ENCODE measurements around the gene GNAT3.

The GNAT3 gene

DNA sequence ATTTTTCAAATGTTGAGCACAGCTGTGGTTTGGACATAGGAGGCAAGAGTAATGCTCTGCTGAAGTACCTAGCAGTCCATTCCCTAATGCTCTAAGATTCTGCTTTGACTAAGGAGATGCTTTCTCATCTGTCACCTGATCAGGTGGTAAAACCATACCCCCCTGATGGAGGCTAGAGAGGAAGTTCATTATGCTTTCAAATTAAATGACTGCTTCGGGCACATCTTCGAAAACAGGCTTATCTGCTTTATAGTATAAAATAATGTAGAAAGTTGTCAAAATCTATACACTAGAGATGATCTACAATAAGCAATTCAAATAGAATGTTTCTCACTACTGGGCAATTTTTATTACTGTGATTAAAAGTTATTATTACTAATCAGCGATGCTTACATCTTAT, at the start of gene GNAT3:
Gene GNAT3, minus strand, starts transcription at position 101 of the 400 bp plus-strand sequence. CDS start 138 bp downstream, outside the sequence.
- no peak for DNase-seq

DNA sequence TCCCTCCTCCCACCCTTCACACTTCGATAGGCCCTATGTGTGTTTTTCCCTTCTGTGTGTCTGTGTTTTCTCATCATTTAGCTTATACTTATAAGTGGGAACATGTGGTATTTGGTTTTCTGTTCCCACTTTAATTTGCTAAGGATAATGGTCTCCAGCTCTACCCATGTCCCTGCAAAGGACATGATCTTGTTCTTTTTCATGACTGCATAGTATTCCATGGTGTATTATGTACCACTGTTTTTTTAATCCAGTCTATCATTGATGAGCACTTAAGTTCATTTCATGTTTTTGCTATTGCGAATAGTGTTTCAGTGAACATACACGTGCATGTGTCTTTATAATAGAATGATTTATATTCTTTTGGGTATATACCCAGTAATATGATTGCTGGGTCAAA, 46.3 kb upstream of the GNAT3 start:
- no peak for DNase-seq

DNA sequence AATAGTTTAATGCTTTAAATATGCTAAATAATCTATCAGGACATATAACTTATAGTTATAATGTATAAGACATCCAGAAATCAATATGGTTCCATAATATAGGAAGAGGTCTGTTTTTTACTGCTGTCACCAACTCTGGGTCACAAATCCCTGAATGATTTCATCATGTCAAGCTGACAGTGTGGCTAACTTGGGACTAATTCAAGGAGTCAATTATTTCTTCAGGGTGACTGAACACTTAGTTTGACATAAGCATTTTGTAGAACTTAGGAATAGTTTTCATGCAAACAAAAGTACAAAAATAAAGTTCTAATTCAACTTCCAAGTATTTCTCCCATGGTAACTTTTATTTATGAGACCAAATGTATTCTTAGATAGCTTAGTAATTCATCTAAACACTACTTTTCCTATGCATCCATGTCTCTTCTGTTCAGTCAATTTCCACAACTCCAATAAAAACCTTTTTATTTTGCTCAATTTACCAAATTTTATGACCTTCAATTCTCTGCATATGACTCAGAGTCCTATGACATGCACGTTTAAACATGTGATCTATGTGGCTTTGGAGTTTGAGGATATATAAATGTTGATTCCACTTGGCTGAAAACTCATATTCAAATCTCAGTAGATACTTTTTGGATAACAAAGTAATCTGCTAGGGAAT, 40.3 kb upstream of the GNAT3 start:
- DNase-seq: no peak

DNA sequence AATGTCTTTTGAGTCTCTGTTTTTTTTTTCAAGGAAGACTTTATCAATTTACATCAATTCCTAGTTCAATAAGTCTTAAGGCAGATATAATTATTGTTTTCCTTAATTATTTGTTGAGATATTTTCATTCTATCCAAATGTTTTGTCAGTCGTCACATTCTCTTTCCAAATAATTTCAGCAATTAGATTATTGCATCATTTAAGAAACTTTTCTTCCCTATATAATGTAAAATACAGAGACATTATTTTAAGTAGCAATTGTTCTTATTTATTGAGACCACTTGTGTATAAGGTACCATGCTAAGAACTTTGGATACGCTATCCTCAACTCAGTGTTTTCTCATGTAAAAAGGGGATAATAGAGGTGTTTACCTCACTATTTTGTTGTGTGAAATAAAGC, 38.1 kb upstream of the GNAT3 start:
- no peak for DNase-seq

DNA sequence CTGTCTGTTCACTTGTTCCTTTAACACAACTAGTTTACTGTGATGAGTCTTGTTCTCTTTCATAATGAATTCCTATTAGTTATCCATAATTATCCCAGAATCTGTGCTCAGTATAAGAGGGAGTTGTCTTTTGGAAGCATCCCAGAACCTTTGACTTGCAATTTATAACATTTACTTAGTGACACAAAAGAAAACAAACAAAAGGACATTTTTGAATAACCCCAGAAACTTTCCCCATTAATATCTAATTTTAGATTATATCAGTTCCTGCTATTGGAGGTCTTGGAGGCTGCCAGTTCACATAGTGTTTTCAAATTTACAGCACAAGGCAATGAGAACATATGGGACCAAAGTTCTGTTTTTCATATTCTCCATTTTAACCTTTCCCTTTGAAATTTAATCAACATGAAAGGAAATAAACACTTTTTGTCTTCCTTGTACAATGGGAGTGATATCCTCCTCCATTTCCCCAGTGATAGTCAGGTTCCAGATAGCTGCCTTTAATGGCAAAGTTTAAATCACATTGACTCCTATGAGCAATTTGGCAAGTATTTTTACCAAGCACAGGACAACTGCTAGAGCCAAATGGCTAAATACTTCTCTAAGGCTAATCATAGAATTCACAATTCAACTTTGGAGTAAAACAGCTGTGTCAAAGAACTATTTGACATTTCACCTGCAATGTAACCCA, 37.1 kb upstream of the GNAT3 start:
- no peak for DNase-seq

DNA sequence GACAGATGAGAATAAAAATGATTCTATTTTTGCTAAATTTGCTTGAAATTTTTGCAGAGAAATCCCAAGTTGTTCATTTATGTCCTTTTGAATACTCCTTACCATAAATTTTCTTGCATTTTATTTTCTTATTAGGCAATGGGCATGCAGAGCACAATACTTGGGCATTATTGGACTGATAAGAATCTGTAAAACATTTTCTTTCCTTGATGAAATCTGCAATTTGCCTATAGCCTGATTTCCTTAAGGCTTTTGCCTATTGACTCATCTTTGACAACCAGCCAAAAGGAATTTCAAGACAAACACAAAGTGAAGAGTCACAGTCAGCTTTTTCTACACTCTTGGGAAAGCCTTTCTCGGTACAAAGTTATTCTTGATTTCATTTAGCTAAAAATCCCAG, 30.5 kb upstream of the GNAT3 start:
- DNase-seq: no peak

DNA sequence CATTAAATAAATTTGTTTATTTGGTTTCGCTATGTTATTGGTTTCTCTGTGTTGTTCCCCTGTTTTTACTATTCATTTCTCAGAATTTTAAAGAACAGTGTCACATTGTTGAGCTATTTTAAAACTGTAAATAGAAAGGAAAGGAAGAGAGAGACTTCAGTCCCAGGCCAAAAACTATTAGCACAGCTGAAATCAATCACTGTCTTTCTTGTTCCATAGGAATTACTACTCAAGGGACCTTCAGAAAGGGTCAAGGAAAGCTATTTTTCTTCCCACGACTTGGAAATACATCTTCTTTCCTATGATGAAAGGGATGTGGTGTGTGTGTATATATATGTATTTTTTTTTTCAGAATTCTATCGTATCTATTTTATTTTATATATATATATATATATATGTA, 29.0 kb upstream of the GNAT3 start:
- DNase-seq: no peak

DNA sequence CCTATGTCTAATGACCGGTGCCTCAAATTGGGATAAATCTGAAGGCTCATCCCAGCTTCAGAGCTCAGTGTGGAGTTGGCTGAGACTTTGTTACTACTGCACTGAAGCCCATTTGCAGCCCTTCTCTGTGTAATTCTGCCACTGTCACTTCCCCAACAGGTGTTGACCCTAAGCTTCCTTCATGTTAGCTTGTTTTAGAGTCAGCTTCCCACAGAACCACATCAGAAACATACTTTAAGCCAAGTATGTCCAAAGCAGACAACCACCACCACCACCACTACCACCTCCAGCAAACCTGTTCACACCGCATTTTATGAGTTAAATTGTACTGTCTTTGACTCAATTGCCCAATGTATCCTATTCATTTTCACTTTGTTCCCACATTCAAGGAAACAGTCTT, 25.2 kb upstream of the GNAT3 start:
- DNase-seq: no peak

DNA sequence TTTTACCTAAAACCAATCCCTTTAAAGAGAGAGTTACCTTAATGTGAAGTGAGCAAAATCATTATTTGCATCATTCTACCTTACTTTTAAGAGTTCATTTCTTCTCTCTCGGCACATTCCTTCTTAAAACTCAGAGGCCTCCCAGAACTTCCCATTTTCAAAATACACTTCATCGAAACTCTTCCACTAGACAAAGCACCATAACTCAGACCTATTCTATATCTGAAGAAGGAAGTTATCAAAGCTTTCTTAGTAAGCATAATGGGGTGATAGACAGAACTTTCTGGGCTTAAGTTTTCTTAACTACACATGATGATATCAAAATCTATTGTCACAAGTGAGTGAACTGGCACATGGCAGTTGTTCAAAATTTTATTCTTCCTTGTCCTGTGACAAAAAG, 24.6 kb upstream of the GNAT3 start:
- DNase-seq: no peak

DNA sequence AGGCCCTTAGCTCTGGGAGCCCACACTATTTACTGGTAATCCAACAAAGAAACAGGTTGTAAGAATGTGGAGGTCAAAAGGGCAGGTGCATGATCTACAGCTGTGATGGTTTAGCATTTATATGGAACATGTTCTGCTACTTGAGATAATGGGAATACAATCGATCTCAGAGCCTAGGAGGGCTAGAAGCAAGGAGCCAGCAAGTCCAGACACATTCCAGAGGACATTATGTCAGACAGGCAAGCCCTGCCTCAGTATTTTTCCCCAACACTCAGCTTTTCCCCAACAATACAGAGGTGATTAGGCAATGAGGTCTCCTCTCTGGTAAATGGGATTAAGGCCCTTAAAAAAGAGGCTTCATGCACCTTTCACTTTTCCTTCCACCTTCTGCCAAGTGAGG, 21.4 kb upstream of the GNAT3 start:
- no peak for DNase-seq

DNA sequence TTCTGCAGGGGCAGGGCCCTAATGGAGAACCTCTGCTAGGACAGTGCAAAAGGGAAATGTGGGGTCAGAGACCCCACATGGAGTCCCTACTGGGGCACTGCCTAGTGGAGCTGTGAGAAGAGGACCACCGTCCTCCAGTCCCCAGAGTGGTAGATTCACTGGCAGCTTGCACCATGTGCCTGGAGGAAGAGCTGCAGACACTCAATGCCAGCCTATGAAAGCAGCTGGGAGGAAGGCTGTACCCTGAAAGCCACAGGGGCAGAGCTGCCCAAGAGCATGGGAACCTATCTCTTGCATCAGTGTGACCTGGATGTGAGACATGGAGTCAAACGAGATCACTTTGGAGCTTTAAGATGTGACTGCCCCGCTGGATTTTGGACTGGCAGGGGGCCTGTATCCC, 20.3 kb upstream of the GNAT3 start:
- DNase-seq: no peak

DNA sequence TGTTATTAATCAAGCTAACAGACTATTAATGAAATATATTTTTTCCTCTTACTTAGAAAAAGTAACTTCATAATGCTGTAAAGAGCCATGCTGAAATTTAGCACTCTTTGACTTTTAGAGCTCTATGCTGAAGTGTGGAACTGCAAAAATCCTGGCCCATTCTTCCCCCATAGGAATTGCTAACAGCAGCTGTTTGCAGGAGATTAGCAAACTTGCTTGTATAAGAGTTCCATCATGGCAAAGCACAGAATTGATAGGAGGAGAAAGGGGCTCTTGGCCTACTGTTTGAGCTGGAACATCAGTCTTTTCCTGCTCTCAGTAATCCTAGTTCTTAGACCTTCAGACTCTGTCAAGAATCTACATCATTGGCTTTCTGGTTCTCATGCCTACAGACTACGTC, 18.3 kb upstream of the GNAT3 start:
- DNase-seq: no peak

DNA sequence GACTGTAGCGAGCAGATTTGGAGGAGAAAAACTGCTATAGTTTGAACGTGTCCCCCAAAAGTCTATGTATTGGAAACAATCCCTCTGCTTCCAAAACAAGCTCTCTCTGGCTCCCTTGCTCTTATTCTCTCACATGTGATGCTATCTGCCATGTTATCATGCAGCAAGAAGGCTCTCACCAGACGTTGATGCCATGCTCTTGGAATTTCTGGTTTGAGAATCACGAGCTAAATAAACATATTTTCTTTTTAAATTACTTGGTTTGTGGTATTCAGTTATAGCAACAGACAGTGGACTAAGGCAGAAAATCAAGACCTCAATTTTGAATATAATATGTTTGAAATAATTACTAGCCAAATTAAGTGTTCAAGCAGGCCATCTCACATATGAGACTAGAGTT, 17.5 kb upstream of the GNAT3 start:
- DNase-seq: no peak

DNA sequence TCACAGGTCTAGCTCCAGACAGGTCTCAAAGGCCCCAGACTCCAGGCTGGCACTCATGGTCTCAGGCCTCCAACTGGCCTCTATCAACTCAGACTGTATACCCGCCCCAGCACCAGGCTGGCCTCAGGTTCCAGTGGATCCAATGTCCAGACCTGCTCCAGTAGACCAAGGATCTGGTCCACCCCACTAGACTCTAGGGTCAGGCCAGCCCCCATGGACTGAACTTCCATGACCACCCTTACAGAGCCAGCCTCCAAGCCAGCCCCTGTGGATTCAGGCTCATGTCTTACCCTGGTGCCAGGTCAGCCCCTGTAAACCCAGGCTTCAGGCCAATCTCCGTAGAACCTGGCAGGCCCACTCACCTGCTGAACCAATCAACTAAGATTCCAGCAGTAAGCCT, 16.8 kb upstream of the GNAT3 start:
- DNase-seq: no peak

DNA sequence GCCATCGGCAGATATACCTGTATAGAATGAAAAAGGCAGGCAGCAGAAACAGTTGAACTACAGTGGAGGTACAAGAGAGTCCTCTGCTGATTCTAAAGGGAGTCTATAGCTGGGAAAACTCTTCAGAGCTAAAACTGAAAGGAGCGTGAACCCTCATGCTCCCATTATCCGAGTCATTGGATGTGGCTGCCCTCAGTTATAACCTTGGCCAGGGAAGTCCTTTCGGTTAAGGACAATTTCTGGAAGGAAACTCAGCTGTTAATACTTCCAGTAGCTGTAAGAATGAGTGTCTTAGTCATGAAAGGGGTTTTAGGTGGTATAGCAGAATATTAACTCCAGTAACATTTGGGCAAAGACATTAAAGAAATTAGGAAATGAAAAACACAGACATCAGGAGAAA, 14.6 kb upstream of the GNAT3 start:
- no peak for DNase-seq

DNA sequence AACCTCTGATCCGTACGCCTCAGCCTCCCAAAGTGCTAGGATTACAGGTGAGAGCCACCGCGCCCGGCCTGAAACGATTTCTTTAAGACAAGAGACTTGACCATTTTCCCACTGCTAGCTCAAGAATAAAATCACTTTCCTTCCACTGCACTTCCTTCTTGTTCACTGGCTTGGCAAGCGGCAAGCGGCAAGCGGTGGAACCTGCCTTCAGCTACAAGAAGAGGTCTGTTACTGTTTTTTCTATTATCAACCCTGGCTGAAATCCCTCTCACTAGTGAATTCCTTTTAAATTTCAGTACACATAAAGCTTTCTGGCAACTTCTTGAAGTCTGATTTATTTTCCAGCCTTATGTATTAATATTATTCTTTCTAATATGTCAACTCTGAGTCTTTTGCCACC, 12.8 kb upstream of the GNAT3 start:
- DNase-seq: no peak

DNA sequence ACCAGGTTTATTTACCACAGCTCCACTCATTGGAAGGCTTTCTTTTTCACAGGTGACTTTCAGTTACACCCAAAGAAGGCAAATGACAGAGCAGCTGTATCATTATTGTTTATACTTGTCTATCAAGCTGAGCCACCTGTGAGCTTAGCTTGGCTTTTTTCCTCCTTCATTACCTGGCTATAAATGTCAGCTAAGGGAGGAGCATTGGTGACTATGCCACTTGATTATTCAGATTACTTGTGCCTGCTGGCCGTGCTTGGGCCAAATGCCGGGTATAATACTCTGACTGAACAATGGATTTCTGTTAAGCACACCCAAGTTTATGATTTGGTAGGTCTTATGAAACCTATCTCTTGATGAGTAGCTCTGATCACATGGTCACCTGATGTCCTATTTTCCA, 9.9 kb upstream of the GNAT3 start:
- DNase-seq: no peak

DNA sequence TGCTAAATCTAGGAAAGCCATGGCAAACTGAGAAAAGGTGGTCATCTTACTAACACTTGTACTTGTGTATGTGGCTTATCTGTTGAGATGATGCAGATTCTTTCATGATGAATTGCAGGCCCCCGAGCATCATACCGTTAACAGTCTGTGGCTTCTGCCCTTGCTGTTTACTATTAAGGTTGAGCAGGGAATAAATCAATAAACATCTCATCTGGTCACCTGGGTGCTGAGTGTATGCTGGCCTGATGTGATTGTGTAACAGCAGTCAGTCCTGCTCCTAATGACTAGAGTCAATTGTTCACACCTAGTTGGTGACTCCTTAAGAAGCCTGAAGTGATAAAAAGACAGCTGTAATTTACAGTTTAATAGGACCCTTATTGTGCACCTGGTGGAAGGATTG, 8.3 kb upstream of the GNAT3 start:
- no peak for DNase-seq

DNA sequence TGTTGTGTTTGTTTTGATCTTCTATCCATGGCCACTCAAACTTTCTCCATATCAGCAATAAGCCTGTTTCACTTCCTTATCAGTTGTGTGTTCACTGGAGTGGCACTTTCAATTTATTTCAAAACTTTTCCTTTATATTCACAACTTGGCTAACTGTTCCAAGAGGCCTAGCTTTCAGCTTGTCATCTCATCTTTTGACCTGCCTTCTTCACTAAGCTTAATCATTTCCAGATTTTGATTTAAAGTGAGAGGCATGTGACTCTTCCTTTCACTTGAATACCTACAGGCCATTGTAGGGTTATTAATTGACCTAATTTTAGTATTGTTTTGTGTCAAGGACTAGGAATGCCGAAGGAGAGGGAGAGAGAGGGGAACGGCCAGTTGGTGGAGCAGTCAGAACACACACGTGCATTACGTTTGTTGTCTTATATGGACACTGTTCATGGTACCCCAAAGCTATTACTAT, 5.5 kb upstream of the GNAT3 start:
- no peak for DNase-seq

DNA sequence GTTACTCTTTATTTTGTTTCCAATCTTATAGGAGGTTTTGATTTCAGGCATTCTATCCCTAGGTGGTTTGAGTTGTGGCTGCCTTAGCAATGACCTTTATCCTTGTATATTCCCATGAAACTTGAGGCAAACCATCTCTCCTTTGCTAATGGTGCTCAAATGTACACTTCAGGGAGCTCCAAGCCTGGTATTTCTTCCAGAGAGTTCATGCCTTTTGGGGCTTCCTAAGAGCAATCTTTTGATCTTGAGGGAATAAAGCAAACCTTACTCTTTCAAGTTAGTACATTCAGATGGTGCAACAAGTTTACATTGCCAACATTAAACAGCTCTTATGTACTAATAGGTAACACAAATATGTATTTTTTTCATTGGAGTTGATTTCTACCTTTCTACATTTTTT, 3.4 kb upstream of the GNAT3 start:
- DNase-seq: no peak

DNA sequence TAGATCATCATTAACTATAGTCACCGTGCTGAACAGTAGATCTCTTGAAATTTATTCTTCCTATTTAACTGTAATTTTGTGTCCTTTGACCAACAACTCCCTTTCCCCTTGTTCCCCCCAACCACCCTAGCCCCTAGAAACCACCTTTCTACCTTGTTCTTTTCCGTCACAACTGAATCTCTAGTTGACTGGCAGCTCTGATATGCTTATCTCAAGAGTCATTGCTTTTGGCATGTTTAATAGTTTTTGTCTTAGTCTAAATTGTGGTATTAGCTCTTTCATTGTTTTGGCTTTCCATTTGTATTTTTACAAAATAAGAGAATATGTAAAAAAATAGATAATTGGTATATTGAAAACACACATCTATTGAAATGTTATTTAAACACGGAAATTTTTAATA, 1.8 kb downstream of the GNAT3 start:
- no peak for DNase-seq

DNA sequence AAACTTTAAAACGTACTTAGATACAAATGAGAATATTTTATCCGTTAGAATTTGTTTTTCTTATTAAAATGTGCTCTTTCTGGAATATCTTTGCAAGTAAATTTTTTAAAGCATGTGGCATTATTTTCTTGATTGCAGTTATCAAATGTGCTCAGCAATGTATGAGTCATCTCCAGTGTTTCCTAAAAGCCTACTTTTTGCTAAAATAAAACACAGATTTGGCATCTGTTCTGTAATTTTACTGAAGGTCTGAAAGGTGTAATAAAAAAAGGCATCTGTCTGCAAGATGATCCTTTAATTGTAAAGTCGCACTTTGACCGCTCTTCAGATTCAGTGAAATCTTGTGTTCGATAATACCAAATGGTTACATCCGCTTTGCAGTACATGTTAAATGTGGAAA, 3.4 kb downstream of the GNAT3 start:
- no peak for DNase-seq

DNA sequence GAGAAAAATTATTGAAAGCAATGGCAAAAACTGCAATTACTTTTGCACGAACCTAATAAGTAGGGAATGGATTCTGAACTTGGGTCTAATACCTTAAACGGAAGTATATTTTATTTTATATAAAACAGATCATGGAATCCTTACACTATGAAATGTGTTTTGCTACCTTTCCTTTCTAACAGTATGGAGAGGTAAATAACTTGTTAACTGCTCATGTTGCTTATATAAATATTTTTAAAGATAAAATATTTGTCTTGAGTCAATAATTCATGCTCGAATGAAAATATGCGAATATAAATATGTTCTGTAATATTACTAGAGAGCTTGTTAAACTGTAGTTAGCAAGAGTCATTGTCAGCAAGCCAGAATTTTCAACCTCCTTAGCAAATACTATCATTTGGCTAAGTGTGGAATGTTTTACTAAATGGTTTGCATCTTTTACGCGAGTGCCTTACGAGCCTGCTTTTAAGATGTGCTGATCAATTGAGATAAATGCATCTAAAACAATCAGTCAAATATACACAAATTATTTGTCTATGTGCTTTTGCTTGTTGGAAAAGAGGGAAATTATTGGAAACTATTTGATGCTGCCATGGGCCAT, 5.9 kb downstream of the GNAT3 start:
- DNase-seq: no peak

DNA sequence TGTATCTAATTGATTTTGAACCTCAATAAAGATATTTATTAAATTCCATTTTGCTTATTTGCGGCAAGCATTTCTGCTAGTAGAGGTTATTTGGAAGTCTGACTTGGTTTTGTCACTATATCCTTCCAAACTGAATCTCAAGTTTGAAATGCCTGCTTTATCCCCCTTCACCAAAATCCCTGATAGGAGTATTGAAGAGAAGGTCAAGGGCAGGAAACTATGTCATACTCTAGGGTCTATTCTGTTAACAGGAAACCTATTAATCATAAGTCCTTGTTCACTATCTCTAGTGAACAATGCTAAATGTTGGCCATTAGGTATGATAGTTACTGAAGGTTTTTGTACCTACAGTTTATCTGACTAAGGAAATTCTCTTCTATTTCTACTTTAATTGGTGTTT, 11.5 kb downstream of the GNAT3 start:
- DNase-seq: no peak

All from NCI-H1417 treated with DMSO at 0.1 percent for 48 hours (cell line).